K562 (cell line): ENCODE data around the gene UBE3B. TPM values are rescaled to one million over a fixed set of nuclear protein-coding genes. Genes with fewer than 3 reads are reported as not detected.

ENCODE experiments used
- ATAC-seq: fragments of 200-7000 bp; cut with Tn5 transposase; 3 replicates; pipeline ENCODE4 v1.9.1; 2020; ENCODE audit warnings: moderate library complexity
- BruUV-seq: library from RNA; stranded (reverse); fragments of 400-500 nt; replicated peaks from 2 replicates; lab custom pipeline; 2021; lab: Mats Ljungman, UMichigan
- CTCF ChIA-PET: fragments of 300-600 bp; formaldehyde crosslinking; extraction: SDS; loops from one replicate; lab custom pipeline; 2021; ENCODE audit warnings: low intra/inter-chr PET ratio; lab: Yijun Ruan, JAX
- POLR2A ChIA-PET: fragments of 300-600, 350-650 bp; sonication (Branson Sonifier 250); formaldehyde crosslinking; extraction: SDS; loops from one replicate; lab custom pipeline; 2021; ENCODE audit warnings: antibody characterized with exemption, inconsistent platforms; lab: Yijun Ruan, JAX
- DNase-seq, 4 experiments: peaks; one replicate each; pipeline versions ENCODE4 v3.0.0 to v3.0.0-alpha.2; 2011 to 2018; ENCODE audit warnings: low spot score in 3 of 4, mixed read lengths in 3 of 4; ENCODE audit errors: extremely low read depth in 1 of 4
- FAIRE-seq: peaks from 2 replicates; lab custom pipeline; 2011; peaks lifted over from hg19 to GRCh38; lab: Jason Lieb, UNC
- H2AFZ ChIP-seq: 2 replicates; pipeline ENCODE4 v1.6.0; 2011; ENCODE audit warnings: low read depth, low read length, control low read depth, inconsistent platforms
- H3K27ac ChIP-seq: fragments of 200-600 bp; 3 replicates; pipeline ENCODE4 v1.8.0; 2011; ENCODE audit warnings: low read depth, mild to moderate bottlenecking, control low read depth, inconsistent platforms, low read length, moderate library complexity, mixed read lengths; ENCODE audit errors: extremely low read depth
- H3K27me3 ChIP-seq, 2 experiments: fragments of 300-600 bp in 1 of 2; 2 replicates in 1 of 2; 3 replicates in 1 of 2; pipeline versions ENCODE4 v1.6.0 to v1.8.0; 2011; ENCODE audit warnings: inconsistent platforms in 2 of 2, low read length in 2 of 2, mild to moderate bottlenecking in 1 of 2, mixed read lengths in 1 of 2, moderate library complexity in 1 of 2; ENCODE audit not compliant: control insufficient read depth in 2 of 2, insufficient read depth in 2 of 2
- H3K36me3 ChIP-seq: fragments of 300-600 bp; 3 replicates; pipeline ENCODE4 v1.8.0; 2011; ENCODE audit warnings: mild to moderate bottlenecking, low read length, inconsistent platforms; ENCODE audit not compliant: control insufficient read depth, insufficient read depth
- H3K4me1 ChIP-seq, 2 experiments: fragments of 200-600 bp in 1 of 2; replicated peaks in 1 of 2; 2 replicates in 1 of 2; 3 replicates in 1 of 2; pipeline versions ENCODE4 v1.5.1 to v1.8.0; 2011; ENCODE audit warnings: inconsistent platforms in 2 of 2, low read length in 2 of 2, mild to moderate bottlenecking in 1 of 2, mixed read lengths in 1 of 2, moderate library complexity in 1 of 2; ENCODE audit not compliant: control insufficient read depth in 2 of 2, insufficient read depth in 2 of 2
- H3K4me2 ChIP-seq: 2 replicates; pipeline ENCODE4 v1.6.1; 2011; ENCODE audit warnings: low read length, control low read depth, inconsistent platforms, mixed read lengths; ENCODE audit not compliant: insufficient read depth
- H3K4me3 ChIP-seq: fragments of 200-600 bp; sonication (generic), shearing (Covaris generic); 2 replicates; pipeline ENCODE4 v1.5.1; 2016; ENCODE audit warnings: control low read depth, inconsistent platforms
- H3K79me2 ChIP-seq: fragments of 200-600 bp; 3 replicates; pipeline ENCODE4 v1.8.0; 2011; ENCODE audit warnings: low read length, inconsistent platforms; ENCODE audit not compliant: control insufficient read depth, insufficient read depth
- H3K9ac ChIP-seq, 2 experiments: 2 replicates each; pipeline versions ENCODE4 v1.6.0 to v1.6.1; 2011; ENCODE audit warnings: low read depth in 2 of 2, low read length in 2 of 2, control low read depth in 1 of 2, inconsistent platforms in 1 of 2, mild to moderate bottlenecking in 1 of 2, mixed read lengths in 1 of 2; ENCODE audit not compliant: insufficient read depth in 1 of 2
- H3K9me1 ChIP-seq: one replicate; pipeline ENCODE4 v1.6.0; 2011; ENCODE audit warnings: inconsistent platforms, mild to moderate bottlenecking, low read length, moderate library complexity; ENCODE audit not compliant: control insufficient read depth, insufficient read depth
- H3K9me3 ChIP-seq: replicated peaks from 2 replicates; pipeline ENCODE4 v1.5.1; 2011; ENCODE audit warnings: low read depth, low read length, inconsistent platforms; ENCODE audit not compliant: control insufficient read depth, insufficient read depth
- H4K20me1 ChIP-seq: replicated peaks from 2 replicates; pipeline ENCODE4 v1.6.1; 2011; ENCODE audit warnings: low read length, inconsistent platforms, mixed read lengths; ENCODE audit not compliant: control insufficient read depth, insufficient read depth
- ASH1L ChIP-seq: fragments of 450-650 bp; IDR thresholded peaks from 2 replicates; pipeline ENCODE4 v1.6.1; 2018; ENCODE audit warnings: borderline replicate concordance, mild to moderate bottlenecking, low read depth; ENCODE audit not compliant: partially characterized antibody
- FOXK1 ChIP-seq: sonication (generic); formaldehyde crosslinking; IDR thresholded peaks from 2 replicates; pipeline ENCODE4 v1.8.0; 2022; ENCODE audit warnings: missing genetic modification reagents, mild to moderate bottlenecking, borderline replicate concordance
- GTF2B ChIP-seq: IDR thresholded peaks from 2 replicates; pipeline ENCODE4 v1.6.1; 2011; ENCODE audit not compliant: insufficient read length; ENCODE audit errors: extremely low read depth
- ILK ChIP-seq: fragments of 450-650 bp; IDR thresholded peaks from 2 replicates; pipeline ENCODE4 v1.6.1; 2016; ENCODE audit warnings: missing genetic modification characterization, low read depth, mild to moderate bottlenecking, missing compliant biosample characterization, moderate library complexity, borderline replicate concordance
- MAFF ChIP-seq: IDR thresholded peaks from 2 replicates; pipeline ENCODE4 v1.6.1; 2012; ENCODE audit warnings: low read length, improper control_type of control experiment
- NFIX ChIP-seq: fragments of 250-450 bp; sonication (Bioruptor Pico); IDR thresholded peaks from 2 replicates; pipeline ENCODE4 v1.4.0; 2020; ENCODE audit warnings: low read depth, mild to moderate bottlenecking, moderate library complexity
- RB1 ChIP-seq: fragments of 450-650 bp; IDR thresholded peaks from 2 replicates; pipeline ENCODE4 v1.6.1; 2017; ENCODE audit warnings: low read depth, mild to moderate bottlenecking
- TBL1XR1 ChIP-seq, 2 experiments: IDR thresholded peaks; 2 replicates each; pipeline ENCODE4 v1.6.1; 2012; ENCODE audit warnings: improper control_type of control experiment in 2 of 2, low read length in 2 of 2, mild to moderate bottlenecking in 1 of 2
- ZBTB26 ChIP-seq: fragments of 450-650 bp; formaldehyde crosslinking; IDR thresholded peaks from 2 replicates; pipeline ENCODE4 v1.4.0; 2022; ENCODE audit warnings: missing genetic modification characterization
- ZFPM2 ChIP-seq: fragments of 250-450 bp; sonication (Bioruptor Pico); IDR thresholded peaks from 2 replicates; pipeline ENCODE4 v1.5.1; 2022; ENCODE audit warnings: mild to moderate bottlenecking
- ZNF282 ChIP-seq: sonication (generic); formaldehyde crosslinking; IDR thresholded peaks from 2 replicates; pipeline ENCODE4 v1.8.1; 2023; ENCODE audit warnings: missing genetic modification reagents
- WGBS: fragments of 100-300 bp; shearing (Covaris generic); methylation state at CpG from one replicate; pipeline ENCODE4 v1.1.6; 2016; ENCODE audit warnings: low coverage, mixed read lengths; ENCODE audit not compliant: insufficient coverage; ENCODE audit errors: missing lambda C conversion rate; 5-methylcytosine and 5-hydroxymethylcytosine counted together
- in situ Hi-C: fragments of 300-500 bp; cut with MboI; formaldehyde crosslinking; loops from 4 replicates; pipeline ENCODE4 v1.15.0; 2018; ENCODE audit warnings: inconsistent platforms, mixed read lengths
- intact Hi-C: fragments of 100-400 bp; cut with micrococcal nuclease; formaldehyde crosslinking; loops from 2 replicates; pipeline ENCODE4 v1.14.2; 2022
- polyA plus RNA-seq, 8 experiments: library from polyadenylated mRNA; depleted of rRNA in 4 of 8; stranded (reverse) in 5 of 8; unstranded in 3 of 8; fragments of >200 nt; fragmentation: Nextera tagmentation in 2 of 8; fragmentation: Illumina TruSeq in 1 of 8; extraction: Ambion mirVana in 2 of 8; extraction: Trizol in 1 of 8; gene quantifications; 2 replicates each; pipeline versions ENCODE4 v1.2.1 to v1.2.3, GENCODE V29; 2011 to 2014; ENCODE audit warnings: inconsistent platforms in 1 of 8, missing spikeins in 1 of 8
- total RNA-seq, 7 experiments: library from RNA; depleted of rRNA in 6 of 7; stranded (reverse); fragments of >200 nt in 6 of 7; fragmentation: Illumina TruSeq in 2 of 7; extraction: Trizol in 2 of 7; gene quantifications; 2 replicates each; pipeline versions ENCODE4 v1.2.1 to v1.2.3, GENCODE V29; 2011 to 2021; ENCODE audit warnings: low replicate concordance in 1 of 7

The UBE3B gene
- total and polyA plus RNA-seq, 9 of the 15 experiments (the other 6 are each of a cell fraction or from before 2014, with no cell fraction given) = 7.6 to 23.6 (median 15.5) TPM

- TF ChIP-seq ILK (tag) = no peak
These were observed 42.4 kb downstream of the UBE3B start (continued) for GRCh38 chr12:109519787-109520186.

- in situ Hi-C loops = no loop called here
- no peak for FAIRE-seq
- H4K20me1 ChIP-seq = no peaks in the 10 kb centered on the region
- no peaks in the 10 kb centered on the region for H3K79me2 ChIP-seq
- no peak for DNase-seq
- H3K4me2 ChIP-seq = no peak overlapping the region
- CTCF ChIA-PET = no interaction called here
- ATAC-seq = no peak
- intact Hi-C loops = no loop called here
- WGBS = 67% methylated on average over 10 of the region's 10 CpGs
- H3K36me3 ChIP-seq = peaks cover 50% of the 10 kb centered on the region
- H3K4me1 ChIP-seq = no peaks in the 10 kb centered on the region
- H3K4me3 ChIP-seq = no peak overlapping the region
- POLR2A ChIA-PET = interaction anchor here (0.8 to 1.9 kb wide), 2 partner anchors 11 to 68 kb away, joined by 3 to 4 read pairs; no protein-coding TSS in a partner anchor
- no peaks in the 10 kb centered on the region for H3K9me3 ChIP-seq
- no TSS peak for BruUV-seq
- H3K27ac ChIP-seq = no peak overlapping the region
- no peaks in the 10 kb centered on the region for H3K27me3 ChIP-seq
- H2AFZ ChIP-seq = no peak overlapping the region
- peaks cover 2% of the 10 kb centered on the region for H3K9me1 ChIP-seq
- no peak for TF ChIP-seq FOXK1 (CRISPR knock-in tag)
- TF ChIP-seq ZNF282 (CRISPR knock-in tag) = no peak
- no peak for TF ChIP-seq GTF2B
- TF ChIP-seq MAFF = no peak
- TF ChIP-seq ZFPM2 (CRISPR knock-in tag) = no peak
- TF ChIP-seq ASH1L = no peak
- TF ChIP-seq TBL1XR1 (IDR thresholded peaks at IDR 0.05; ENCODE audit: low read length in 2 of 2) = no peak
- no peak for TF ChIP-seq ZBTB26
- no peak for TF ChIP-seq NFIX
- TF ChIP-seq RB1 = no peak
- H3K9ac ChIP-seq = no peak overlapping the region
These were observed 44.4 kb downstream of the UBE3B start for GRCh38 chr12:109521831-109522230.
